Activated CD4-positive, CD25-positive, alpha-beta regulatory T cell treated with anti-CD3 and anti-CD28 coated beads, Interleukin-2, amount 50 U/mL, for 16 hours (primary cell): Measurements from ENCODE around the gene ADGRG6.
"Not testable (repeated sequence)": the region's sequence is repeated elsewhere in the genome, so short reads cannot be mapped to it uniquely, and the experiment has no call there.

ENCODE experiments used
- DNase-seq: peaks from one replicate; pipeline ENCODE4 v3.0.0-alpha.2; 2020; ENCODE audit warnings: low read depth, low spot score

ADGRG6 gene

DNA sequence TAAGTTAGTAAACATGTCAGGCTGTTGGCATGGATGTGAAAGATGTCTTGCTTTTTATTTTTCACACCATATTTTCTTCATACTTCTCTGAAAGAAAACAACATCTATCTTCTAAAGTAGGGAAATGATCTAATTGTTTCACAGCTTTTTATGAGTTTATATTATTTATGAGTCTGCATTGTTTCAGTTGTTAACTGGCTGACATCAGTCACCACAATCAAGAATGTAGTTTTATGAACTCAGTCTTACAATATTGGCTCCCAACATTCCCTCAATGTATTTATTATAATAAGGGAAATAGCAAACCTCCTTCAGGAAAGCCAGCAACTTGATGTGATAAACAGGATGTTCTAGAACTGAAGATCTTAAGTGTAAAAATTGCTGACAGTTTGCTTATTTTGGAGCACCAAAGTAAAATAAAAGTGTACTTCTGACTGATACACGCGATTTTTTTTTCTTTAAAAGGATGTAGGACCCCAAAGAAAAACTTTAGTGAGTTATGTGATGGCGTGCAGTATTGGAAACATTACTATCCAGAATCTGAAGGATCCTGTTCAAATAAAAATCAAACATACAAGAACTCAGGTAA lies 106.0 kb downstream of the ADGRG6 start:
- DNase-seq, result no peak

DNA sequence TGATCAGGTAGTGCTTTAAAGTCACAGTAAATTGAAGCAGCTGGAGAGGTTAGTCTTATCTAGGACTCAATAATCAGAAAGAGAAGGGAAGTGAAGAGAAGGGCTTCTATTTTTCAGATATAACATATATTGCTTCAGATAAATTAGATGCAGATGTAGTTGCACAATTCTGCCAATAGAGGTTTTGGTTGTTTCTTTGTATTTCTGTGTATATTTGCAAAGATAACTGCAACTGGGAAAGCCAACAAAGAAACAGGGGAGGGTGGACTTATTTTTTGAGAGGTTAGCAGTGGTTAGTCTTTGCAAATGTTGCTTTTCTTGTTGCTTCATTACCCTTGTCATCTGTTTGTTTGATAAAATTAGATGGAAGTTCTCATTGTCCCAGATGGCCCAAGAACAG lies 106.6 kb downstream of the ADGRG6 start:
- DNase-seq, result no peak

DNA sequence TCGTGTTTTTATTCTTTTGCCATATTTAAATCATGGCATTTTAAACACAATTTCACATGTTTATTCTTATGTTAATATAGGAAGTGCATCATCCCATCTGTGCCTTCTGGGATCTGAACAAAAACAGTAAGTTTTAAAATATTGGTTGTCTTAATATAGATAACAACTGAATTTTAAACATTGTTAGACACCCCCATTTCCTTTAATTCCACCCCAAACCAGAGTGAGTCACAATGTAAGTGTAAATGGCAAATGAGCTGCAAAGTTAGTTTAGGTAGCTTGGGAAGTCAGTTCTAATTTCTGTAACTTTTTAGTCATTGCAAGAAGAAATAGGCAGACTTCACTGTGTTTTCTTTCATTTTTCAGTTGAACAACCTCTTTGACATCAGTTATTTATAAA lies 108.0 kb downstream of the ADGRG6 start:
- DNase-seq, result no peak

DNA sequence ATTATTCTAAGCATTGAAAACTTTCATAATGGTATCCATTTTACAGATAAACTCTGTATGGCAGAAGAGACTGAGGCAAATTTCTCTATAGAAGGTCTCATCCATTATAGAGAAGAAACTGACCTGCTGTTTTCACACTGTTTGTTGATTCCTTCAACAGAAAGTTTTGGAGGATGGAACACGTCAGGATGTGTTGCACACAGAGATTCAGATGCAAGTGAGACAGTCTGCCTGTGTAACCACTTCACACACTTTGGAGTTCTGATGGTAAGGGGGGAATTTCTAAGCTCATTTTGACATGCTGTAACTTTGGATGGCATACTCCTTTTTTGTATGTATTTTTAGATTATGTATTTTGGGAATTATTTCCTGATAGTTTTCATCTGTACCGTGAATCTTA lies 109.3 kb downstream of the ADGRG6 start:
- no peak for DNase-seq

DNA sequence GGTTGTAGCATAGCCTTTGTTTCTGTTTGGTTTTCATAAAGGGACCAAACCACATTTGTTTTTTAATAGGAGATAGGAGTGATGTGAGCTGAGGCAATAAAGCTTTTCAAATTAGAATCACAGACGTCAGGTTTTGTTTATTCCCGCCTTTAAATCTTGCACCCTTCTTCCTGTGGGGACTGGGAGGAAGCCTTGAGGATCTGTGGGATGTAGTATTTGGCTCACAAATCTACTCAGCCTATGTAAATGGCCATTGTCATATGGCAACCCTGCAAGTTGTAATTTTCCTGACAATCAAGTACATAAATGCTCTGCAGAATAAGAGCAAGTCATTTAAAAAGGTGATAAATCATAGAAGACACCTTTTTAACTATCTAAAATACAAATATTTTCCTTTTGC lies 110.4 kb downstream of the ADGRG6 start:
- no peak for DNase-seq

DNA sequence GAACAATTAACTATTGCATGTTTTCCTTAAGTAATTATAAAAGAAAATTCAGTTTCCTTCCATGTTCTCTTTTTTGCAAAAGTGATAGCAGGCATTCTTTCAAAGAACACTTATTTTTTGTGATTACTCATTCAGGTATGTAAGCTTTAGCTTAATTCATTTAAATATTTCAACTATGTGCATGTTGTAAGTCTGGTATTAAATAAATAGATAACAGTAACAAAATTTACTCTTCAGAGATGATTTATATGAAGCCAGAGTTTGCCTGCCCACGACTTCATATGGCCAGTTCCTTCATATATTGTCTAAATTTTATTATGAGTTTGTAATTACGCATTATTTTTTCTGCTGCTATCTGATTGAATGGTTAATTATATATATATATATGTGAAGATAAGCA lies 110.9 kb downstream of the ADGRG6 start:
- no peak for DNase-seq

DNA sequence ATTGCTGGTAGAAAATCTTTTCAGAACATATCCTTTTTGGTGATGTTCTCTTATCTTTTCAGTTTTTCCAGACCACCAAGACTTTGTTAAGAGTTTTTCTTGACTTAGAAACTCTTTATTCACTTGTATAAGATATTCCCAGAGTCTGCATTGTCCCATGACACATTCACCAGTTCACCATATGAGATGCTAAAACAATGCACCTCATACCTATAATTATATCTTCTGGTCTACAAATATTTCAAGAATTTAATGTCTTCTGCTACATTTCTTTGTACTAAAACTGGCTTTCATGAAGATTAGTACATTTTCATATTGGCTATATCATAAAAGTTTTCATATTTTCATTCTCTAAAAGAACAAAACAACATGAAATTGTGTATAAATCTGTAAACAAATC lies 111.3 kb downstream of the ADGRG6 start:
- no peak for DNase-seq

DNA sequence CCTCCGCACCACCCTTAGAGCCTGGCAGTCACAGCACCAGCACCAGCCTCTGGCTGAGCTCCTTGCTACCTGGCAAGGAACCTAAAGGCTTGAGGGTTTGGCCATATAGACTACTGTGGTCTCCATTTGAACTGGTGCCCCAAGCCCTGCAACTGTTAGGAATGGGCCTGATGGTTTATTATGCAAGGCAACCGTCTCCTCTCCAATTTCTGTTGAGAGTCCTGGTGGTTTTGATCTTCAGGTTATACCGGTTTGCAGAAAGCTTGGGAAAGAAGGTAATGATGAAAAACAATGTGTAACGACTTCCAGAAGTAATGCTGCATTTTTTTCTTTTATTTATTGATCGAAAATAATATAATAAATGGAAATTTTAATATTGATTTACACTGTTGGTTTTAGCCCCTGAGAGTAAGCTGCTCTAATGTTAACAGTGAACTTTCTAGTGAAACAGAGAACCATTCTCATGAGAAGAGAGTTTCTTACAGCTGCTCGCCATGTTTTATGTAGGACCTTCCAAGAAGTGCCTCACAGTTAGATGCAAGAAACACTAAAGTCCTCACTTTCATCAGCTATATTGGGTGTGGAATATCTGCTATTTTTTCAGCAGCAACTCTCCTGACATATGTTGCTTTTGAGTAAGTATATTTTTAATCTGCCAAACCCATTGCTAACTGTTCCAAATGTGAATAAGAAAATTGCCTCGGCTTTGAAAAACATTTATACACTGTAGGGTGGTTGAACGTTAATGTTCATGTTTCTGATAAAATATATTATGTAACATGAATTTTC lies 112.8 kb downstream of the ADGRG6 start:
- DNase-seq, result no peak

DNA sequence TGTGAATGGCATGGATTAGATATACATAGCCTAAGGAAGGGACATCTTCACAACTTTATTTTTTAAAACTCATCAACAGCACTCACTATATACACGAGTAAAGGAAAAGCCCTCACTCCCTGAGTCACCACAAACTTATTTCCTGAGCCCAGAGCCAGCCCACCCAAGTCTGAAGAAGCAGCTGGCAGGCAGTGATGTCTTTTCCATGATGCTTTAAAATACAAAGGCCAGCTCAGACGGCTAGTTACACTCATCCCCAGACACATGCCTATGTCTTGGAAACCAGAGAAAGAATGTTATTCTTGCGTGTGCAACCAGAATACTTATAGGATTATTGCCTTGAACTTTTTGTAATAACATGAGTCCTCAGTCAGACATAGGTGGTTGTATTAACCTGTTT lies 114.4 kb downstream of the ADGRG6 start:
- DNase-seq, result no peak

DNA sequence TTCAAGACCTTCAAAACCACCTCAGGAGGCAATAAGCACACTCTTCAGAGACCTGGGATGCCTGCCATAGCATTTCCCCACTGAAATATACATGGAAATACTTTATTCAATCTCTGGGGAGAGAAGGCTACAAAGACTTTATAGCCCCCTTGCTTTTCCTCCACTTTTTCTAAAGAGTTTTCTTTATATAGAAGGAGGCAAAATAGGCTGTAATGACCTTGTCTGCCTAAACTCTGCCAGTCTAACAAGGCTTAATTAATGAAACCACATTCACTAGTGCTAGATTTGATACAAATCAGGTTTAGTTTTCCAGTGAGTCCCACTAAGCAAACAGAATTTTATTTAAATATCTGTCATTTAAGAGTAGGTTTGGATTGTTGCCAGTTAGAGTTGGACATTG lies 114.9 kb downstream of the ADGRG6 start:
- no peak for DNase-seq

DNA sequence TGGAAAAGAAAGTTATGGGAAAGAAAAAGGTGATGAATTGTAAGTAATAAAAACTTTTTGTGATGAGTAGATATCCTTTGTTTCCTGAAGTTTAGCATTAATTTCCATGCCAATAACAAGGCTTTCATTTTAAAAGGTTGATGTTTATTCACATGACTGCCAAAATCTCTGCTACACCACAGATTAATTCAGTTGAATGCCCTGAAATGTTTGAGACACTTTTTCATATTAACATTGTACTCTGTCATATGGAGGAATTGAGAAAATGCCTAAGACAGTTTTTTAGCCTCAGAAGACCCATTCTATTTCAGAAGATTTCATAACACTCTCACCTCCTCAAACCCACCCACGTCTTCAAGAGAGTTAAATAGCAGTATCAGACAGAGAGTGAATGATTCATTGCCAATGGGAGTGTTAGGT lies 115.5 kb downstream of the ADGRG6 start:
- no peak for DNase-seq

DNA sequence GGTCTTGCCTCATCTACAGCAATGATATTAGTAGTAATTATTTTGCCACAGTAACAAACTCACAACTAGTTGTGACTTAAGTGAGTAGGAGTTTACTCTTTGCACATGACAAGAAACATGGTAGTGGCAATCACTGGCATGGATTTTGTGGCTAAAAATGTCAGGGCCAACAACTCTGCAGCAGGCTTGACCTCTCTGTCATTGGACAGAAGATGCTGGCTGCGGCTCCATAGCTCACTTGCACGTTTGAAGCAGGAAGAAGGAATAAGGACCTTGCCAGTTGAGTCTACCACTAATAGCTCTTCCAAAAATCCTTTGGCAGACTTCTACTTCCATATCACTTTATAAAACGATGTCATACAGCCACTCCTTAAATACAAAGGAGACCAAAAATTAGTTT lies 117.3 kb downstream of the ADGRG6 start:
- DNase-seq, result no peak

DNA sequence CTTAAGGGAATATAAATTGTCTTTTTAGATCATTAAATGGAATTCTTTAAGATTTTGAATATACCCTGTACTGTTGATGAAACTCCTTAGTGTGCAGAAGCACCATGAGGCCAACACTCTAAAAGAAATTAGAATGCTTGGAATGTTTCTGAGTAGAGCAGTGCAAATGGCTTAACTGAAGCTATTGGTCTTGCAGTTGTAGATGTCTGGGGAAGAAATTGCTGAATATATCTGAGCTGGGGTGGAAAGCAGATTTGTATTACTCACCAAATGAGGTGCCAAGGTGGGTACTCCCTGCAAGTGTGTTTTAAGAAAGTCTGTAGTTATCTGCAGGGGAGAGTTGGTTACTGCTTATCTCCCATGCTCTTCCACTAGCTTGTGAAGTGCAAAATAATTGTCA lies 119.0 kb downstream of the ADGRG6 start:
- DNase-seq, result no peak

DNA sequence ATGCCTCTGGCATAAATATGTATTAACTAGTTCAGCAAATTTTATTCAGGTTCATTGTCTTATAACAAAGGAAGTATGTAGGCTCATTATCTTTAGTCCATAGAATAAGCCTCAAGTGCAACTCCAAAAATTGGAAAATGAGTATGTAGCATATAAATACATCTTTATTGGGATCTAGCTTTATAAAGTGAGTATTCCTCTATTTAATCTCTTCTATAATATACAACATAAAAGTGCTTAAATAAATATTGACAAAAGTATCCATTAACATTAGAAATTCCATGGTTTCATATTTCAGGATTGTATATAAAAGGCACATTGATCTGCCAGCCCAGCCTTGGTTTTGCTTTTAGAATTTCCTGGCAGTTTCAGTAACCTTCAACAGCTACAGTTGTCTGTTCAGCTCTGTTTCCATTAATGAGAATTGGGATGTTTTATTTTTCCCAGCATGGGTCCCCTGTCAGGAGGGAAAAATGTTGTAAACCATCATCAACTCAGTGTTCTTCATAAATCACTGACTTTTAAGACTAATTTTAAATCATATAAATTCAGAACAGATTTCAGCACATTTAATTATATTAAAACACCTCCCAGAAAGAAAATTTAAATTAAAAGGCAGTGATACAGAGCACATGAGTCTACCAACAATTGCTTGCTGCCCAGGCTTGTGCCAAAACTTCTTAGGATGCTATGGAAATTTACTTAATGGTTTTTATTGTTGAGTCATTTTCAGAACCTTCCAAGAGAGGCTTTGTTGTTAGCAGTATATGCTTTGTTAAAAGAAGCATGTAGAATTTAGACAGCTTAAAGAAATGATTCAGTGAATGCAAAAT lies 119.7 kb downstream of the ADGRG6 start:
- DNase-seq, result no peak

DNA sequence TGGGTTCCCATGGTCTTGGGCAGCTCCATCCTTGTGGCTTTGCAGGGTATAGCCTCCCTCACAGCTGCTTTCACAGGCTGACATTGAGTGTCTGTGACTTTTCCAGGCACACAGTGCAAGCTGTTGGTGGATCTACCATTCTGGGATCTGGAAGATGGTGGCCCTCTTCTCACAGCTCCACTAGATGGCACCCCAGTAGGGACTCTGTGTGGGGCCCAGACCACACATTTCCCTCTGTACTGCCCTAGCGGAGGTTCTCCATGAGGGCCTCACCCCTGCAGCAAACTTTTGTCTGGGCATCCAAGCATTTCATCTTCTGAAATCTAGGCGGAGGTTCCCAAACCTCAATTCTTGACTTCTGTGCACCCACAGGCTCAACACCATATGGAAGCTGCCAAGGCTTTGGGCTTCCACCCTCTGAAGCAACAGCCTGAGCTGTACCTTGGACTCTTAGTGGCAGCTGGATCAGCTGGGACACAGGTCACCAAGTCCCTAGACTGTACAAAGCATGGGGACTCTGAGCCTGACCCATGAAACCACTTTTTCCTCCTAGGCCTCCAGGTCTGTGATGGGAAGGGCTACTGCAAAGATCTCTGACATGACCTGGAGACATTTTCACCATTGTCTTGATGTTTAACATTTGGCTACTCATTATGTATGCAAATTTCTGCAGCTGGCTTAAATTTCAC lies 124.8 kb downstream of the ADGRG6 start:
- not testable (repeated sequence) for DNase-seq

DNA sequence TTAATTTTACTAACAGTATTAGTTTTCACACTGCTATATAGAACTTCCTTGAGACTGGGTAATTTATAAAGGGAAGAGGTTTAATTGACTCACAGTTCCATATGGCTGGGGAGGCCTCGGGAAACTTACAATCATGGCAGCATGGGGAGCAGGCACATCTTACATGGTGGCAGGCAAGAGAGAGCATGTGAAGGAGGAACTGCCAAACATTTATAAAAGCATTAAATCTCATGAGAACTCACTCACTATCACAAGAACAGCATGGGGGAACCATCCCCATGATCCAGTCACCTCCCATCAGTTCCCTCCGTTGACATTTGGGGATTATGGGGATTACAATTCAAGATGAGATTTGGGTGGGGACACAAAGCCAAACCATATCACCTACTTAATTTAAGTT lies 126.7 kb downstream of the ADGRG6 start:
- DNase-seq, result not testable (repeated sequence)

DNA sequence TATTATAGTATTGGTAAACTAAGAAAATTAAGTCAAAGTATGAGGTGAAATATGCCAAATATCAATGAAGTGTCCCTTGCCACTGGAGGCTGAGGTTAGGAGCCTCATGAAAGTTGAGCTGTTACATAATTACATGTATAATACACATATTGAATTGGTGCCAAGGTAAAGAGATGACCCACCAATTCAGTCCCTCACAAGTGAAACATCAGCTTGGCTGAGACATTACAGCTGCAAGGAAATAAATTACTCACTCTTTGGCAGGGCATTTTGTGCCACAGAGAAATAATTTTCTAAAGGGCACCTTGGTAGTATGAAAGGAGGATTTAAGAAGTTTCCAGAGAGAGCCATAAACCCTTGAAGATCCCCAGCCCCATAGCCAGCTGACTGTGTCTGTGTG lies 127.4 kb downstream of the ADGRG6 start:
- DNase-seq, result no peak

DNA sequence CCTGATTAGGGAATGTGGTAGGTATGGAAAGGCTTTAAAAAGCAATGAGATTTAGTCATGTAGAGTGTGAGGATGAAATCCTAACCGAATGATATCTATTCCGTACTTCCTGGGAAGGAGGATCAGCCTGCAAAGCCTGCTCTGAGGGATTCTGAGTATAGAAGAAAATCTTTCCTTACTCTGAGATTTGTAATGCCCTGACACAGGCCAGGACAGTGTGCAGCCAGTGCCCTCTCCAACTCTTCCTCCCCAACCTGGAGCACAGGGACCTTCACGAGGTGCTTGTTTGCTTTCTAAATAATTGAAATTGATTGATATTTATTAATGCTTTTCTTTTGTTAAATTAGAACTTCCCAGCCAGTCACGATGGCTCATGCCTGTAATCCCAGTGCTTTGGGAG lies 131.6 kb downstream of the ADGRG6 start:
- no peak for DNase-seq

DNA sequence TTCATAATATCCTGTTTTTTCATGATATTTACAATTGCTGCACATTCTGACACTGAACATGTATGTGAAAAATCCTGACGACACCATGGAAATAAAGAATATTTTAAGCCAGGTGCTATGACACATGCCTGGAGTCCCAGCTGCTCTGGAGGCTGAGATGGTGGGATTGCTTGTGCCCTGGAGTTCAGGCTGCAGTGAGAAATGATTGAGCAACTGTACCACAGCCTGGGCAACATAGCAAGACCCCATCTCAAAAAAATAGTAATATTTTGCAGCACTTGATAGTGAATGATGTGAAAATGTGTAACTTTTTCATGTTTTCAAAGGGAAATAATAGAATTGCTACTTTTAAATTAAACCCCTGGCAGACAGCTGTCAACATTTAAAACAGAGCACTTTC lies 137.1 kb downstream of the ADGRG6 start:
- DNase-seq, result no peak

DNA sequence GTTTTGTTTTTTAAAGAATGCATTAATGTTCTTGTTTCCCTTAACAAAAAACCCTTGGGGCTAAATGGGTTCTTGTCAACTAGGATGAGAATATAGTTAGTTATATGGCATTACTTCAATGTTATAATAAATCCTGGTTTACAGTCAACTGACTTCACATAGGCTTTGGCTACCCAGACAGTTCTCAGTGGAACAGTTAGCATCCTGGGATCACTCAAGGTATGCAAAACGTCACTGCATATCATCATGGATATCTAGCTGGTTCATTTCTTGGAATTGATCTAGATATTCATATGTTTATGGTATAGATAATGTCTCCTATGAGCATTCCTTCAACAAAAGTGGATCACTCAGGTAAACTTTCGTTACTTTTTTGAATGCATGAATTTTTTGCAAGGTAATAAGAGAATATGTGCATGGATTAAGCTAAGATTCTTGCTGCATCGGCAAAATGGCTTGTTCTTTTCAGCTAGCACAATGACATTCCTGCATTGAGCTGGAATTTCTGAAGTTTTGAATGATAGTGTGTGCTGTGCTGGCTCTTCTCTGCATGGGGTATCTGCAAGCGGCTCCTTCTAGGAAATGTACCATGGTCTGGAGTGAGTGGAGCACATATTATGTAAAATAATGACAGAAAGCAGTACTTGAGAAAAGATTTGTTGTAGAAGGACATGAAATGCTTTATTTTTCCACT lies 138.9 kb downstream of the ADGRG6 start:
- no peak for DNase-seq

DNA sequence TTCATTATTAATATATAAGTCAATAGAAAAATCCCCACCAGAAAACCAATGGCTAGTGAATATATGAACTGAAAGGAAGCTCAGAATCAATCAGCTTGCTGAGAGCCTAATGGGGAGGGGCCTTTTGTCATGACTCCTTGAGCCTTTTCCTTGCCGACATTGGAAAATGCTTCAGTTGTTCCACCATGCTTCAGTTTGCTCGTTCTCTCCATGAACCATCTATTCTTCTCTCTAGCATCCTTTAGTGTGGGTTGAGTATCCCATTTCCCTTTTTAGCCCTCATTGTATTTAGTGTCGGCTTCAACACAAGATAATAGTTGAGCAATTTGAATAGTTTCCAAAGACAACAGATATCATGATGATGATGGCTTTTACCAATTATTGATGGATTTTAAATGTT lies 139.9 kb downstream of the ADGRG6 start:
- DNase-seq, result no peak

DNA sequence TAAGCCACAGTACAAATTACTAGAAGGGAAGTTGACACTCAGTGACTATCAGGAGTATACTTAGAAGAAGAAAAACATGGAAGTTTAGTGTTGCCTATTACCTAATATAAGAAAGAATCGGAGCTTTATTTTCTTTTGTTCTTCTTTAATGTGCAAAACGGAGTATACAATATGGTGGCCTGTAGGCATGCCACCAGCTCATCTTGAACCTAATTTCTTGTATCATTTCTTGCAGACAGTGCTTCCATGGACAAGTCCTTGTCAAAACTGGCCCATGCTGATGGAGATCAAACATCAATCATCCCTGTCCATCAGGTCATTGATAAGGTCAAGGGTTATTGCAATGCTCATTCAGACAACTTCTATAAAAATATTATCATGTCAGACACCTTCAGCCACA lies 141.3 kb downstream of the ADGRG6 start:
- no peak for DNase-seq
